Dedifferentiated amniotic fluid mesenchymal stem cell (primary cell): ENCODE data around the gene TMEM116.
"Not testable (repeated sequence)": the region's sequence is repeated elsewhere in the genome, so short reads cannot be mapped to it uniquely, and the experiment has no call there.

Source experiments
- DNase-seq: peaks from one replicate; pipeline ENCODE4 v3.0.0-alpha.2; 2016; ENCODE audit errors: extremely low spot score

Gene TMEM116

GRCh38 chr12:111976291-111976690 is 36.7 kb downstream of the TMEM116 start:
- DNase-seq = no peak

GRCh38 chr12:111975161-111975931 is 37.6 kb downstream of the TMEM116 start:
- no peak for DNase-seq

GRCh38 chr12:111971800-111972199 is 41.2 kb downstream of the TMEM116 start:
- no peak for DNase-seq

GRCh38 chr12:111964935-111965334 is 48.0 kb downstream of the TMEM116 start:
- DNase-seq = no peak

- not testable (repeated sequence) for DNase-seq
These were observed 53.4 kb downstream of the TMEM116 start for GRCh38 chr12:111959518-111959917.

GRCh38 chr12:111957224-111957623 is 55.7 kb downstream of the TMEM116 start:
- not testable (repeated sequence) for DNase-seq

GRCh38 chr12:111954969-111955368 is 58.0 kb downstream of the TMEM116 start:
- no peak for DNase-seq

GRCh38 chr12:111953455-111953854 is 59.5 kb downstream of the TMEM116 start:
- DNase-seq = no peak

GRCh38 chr12:111952084-111952787 is 60.7 kb downstream of the TMEM116 start:
- not testable (repeated sequence) for DNase-seq

GRCh38 chr12:111950961-111951676 is 61.8 kb downstream of the TMEM116 start:
- not testable (repeated sequence) for DNase-seq

GRCh38 chr12:111943929-111944328 is 69.0 kb downstream of the TMEM116 start:
- DNase-seq = no peak

GRCh38 chr12:111942557-111942956 is 70.4 kb downstream of the TMEM116 start:
- DNase-seq = peak; percentile 55

GRCh38 chr12:111937429-111937828 is 75.5 kb downstream of the TMEM116 start:
- DNase-seq = no peak

- DNase-seq = no peak
These were observed 76.1 kb downstream of the TMEM116 start for GRCh38 chr12:111936869-111937268.

GRCh38 chr12:111932241-111932640 is 80.7 kb downstream of the TMEM116 start:
- DNase-seq = no peak

GRCh38 chr12:111927346-111927745 is 85.6 kb downstream of the TMEM116 start:
- DNase-seq = no peak

GRCh38 chr12:111926631-111927030 is 86.3 kb downstream of the TMEM116 start:
- DNase-seq = no peak

- DNase-seq = no peak
These were observed 87.8 kb downstream of the TMEM116 start for GRCh38 chr12:111925171-111925570.

- no peak for DNase-seq
These were observed 105.2 kb downstream of the TMEM116 start for GRCh38 chr12:111907740-111908139.

GRCh38 chr12:111905502-111905901 is 107.5 kb downstream of the TMEM116 start:
- DNase-seq = no peak

GRCh38 chr12:111904446-111904975 is 108.5 kb downstream of the TMEM116 start:
- DNase-seq = no peak

- no peak for DNase-seq
These were observed 111.8 kb downstream of the TMEM116 start for GRCh38 chr12:111901182-111901581.
